HG03565 (cell line): ENCODE results near the gene KRTAP10-1.

Experiments used
- ATAC-seq: cut with Tn5 transposase; IDR thresholded peaks from one replicate; pipeline ENCODE4 v1.9.1; 2021; ENCODE audit warnings: mild to moderate bottlenecking, moderate library complexity; ENCODE audit not compliant: unreplicated experiment

The KRTAP10-1 gene

DNA sequence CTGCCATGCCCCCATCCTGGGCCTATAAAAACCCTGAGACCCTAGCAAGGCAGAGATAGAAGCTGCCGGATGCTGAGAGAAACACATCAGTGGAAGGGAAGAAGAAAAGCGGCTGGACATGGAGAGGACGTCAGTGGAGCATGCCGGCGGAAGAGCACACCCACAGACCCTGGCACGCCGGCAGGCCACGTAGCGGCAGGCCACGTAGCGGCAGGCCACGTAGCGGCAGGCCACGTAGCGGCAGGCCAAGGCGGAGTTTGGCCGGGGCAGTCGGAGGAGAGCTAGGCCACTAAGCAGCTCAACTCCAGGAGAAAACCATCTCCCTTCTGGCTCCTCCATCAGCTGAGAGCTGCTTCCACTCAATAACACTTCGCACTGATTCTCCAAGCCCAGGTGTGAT lies 49.6 kb downstream of the KRTAP10-1 start:
- ATAC-seq, result no peak

DNA sequence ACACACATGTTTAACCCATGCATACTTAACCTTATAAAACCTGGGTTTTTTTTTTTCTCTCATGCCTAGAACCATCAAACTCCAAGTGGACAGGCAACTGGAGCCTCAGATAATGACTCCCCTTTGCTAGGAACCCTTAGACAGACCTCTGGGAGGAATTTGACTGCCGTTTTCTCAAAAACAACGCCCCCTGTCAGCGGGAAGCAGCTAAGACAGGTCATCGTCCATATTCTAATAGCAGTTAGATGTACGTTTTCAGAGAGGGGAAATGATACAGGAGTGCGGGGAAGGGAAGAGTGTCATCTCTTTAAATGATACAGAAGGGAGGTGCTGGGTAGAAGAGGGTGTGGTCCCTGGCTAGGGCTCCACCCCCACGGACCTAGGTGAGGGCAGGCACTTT lies 50.0 kb downstream of the KRTAP10-1 start:
- ATAC-seq, result no peak
